SK-N-MC (cell line): ENCODE measurements around the gene EPHA5.

Experiments
- EZH2 ChIP-seq: fragments of 200-600 bp; sonication (generic); IDR thresholded peaks from one replicate; pipeline ENCODE4 v1.6.1; 2017; ENCODE audit warnings: antibody characterized with exemption
- POLR2AphosphoS5 ChIP-seq: IDR thresholded peaks from 2 replicates; pipeline ENCODE4 v1.6.1; 2012; ENCODE audit warnings: mild to moderate bottlenecking, low read depth, low read length, borderline replicate concordance

DNA sequence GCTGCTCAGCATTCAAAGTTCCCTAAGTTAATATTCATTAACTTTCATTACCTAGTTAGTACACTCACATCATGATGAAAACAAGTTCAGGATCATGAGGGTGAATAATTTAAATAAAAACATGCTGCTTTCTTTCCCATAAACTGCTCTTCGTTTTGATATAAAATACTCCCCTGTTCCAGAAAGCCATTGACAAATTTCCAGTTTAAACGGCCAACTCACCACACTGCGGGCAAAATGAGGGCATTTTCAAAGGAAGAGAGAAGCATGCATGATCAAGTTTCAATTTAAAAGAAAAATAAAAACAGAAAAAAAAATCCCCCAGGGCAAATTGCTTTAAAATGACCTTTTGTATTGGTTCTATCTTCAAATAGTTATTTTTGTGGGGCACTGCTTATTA, 69.6 kb downstream of the EPHA5 start:
- TF ChIP-seq EZH2 (no peak), POLR2AphosphoS5 (no peak)
